ENCODE measurements around the gene TMEM253.
A peak's percentile ranks its signal among the peaks of the same experiment; 100 is the strongest.

- peak; percentile 6 for TF ChIP-seq CTCF (IDR thresholded peaks at IDR 0.05; ENCODE audit: low read depth, low read length, missing input control)
- no peak for TF ChIP-seq EGR1 (IDR thresholded peaks at IDR 0.05; ENCODE audit: low read depth in 2 of 2)
- no peak for TF ChIP-seq ATF3 (IDR thresholded peaks at IDR 0.05)
- TF ChIP-seq RXRA (IDR thresholded peaks at IDR 0.05): no peak
- no peak for TF ChIP-seq GABPA (IDR thresholded peaks at IDR 0.05 in 1 of 2, conservative IDR thresholded peaks at IDR 0.05 in 1 of 2)
- TF ChIP-seq ZBTB33 (IDR thresholded peaks at IDR 0.05): no peak
- no peak for TF ChIP-seq TAF1 (conservative IDR thresholded peaks at IDR 0.05)
- peak; percentile 63 to 73 for TF ChIP-seq RAD21 (IDR thresholded peaks at IDR 0.05)
- no peak for TF ChIP-seq REST (IDR thresholded peaks at IDR 0.05)
- no peak for TF ChIP-seq FOXA1 (IDR thresholded peaks at IDR 0.05)
- no peak for TF ChIP-seq MAX (IDR thresholded peaks at IDR 0.05)
- no peak for TF ChIP-seq HNF4A (conservative IDR thresholded peaks at IDR 0.05)
- no peak for TF ChIP-seq SP1 (IDR thresholded peaks at IDR 0.05)
These were observed 33.9 kb upstream of the TMEM253 start for GRCh38 chr14:21066882-21067502.

All from liver (tissue), 3 donors.